ENCODE results near the gene C16orf46.

Gene C16orf46

GRCh38 chr16:81080233-81080632, 3.2 kb upstream of the C16orf46 start:
- no peaks in the 10 kb centered on the region for H3K9me3 ChIP-seq (ENCODE audit: control insufficient read depth, insufficient read depth, low read length)
- no peaks in the 10 kb centered on the region for H4K20me1 ChIP-seq (ENCODE audit: control insufficient read depth, insufficient read depth, low read depth, low read length)
- H3K27me3 ChIP-seq (ENCODE audit: control insufficient read depth, low read length): no peaks in the 10 kb centered on the region
- peaks cover 10% of the 10 kb centered on the region for H3K36me3 ChIP-seq (ENCODE audit: control insufficient read depth, low read length)
- 0 out of 2 replicates have a peak, but pooled peaks cover 3% of the 10 kb centered on the region for H3F3A ChIP-seq (ENCODE audit: control insufficient read depth, insufficient read depth)
- H3K27ac ChIP-seq (ENCODE audit: low read depth, low read length): no peak overlapping the region
- no peak overlapping the region for H3K4me2 ChIP-seq (ENCODE audit: low read length)
- peaks cover 17% of the 10 kb centered on the region for H3K4me1 ChIP-seq (ENCODE audit: control insufficient read depth, low read length)
- no peaks in the 10 kb centered on the region for H3K9me2 ChIP-seq (replicated peaks; ENCODE audit: control insufficient read depth, low read length)
- TF ChIP-seq EZH2phosphoT487 (IDR thresholded peaks at IDR 0.05; ENCODE audit: borderline replicate concordance, low read length): no peak
- H3K79me2 ChIP-seq (ENCODE audit: control insufficient read depth, low read length): no peaks in the 10 kb centered on the region
- H3K4me3 ChIP-seq (ENCODE audit: low read length): no peak overlapping the region

GRCh38 chr16:81076566-81077075, 417 bp downstream of the C16orf46 start:
- H3F3A ChIP-seq (ENCODE audit: control insufficient read depth, insufficient read depth): 0 out of 2 replicates have a peak, but pooled peaks cover 3% of the 10 kb centered on the region
- peak overlapping the region; percentile 100 for H3K4me2 ChIP-seq (ENCODE audit: low read length)
- H3K9me2 ChIP-seq (replicated peaks; ENCODE audit: control insufficient read depth, low read length): no peaks in the 10 kb centered on the region
- H3K9me3 ChIP-seq (ENCODE audit: control insufficient read depth, insufficient read depth, low read length): no peaks in the 10 kb centered on the region
- peak overlapping the region; percentile 61 for H3K27ac ChIP-seq (ENCODE audit: low read depth, low read length)
- no peaks in the 10 kb centered on the region for H3K79me2 ChIP-seq (ENCODE audit: control insufficient read depth, low read length)
- peaks cover 1% of the 10 kb centered on the region for H3K36me3 ChIP-seq (ENCODE audit: control insufficient read depth, low read length)
- peak overlapping the region; percentile 81 for H3K4me3 ChIP-seq (ENCODE audit: low read length)
- H3K4me1 ChIP-seq (ENCODE audit: control insufficient read depth, low read length): peaks cover 17% of the 10 kb centered on the region
- no peaks in the 10 kb centered on the region for H4K20me1 ChIP-seq (ENCODE audit: control insufficient read depth, insufficient read depth, low read depth, low read length)
- peaks cover 3% of the 10 kb centered on the region; the same call in 1 of the 2 replicates for H3K27me3 ChIP-seq (ENCODE audit: control insufficient read depth, low read length)
- no peak for TF ChIP-seq EZH2phosphoT487 (IDR thresholded peaks at IDR 0.05; ENCODE audit: borderline replicate concordance, low read length)

- H3K4me3 ChIP-seq (ENCODE audit: low read length): no peak overlapping the region
- H3K9me2 ChIP-seq (replicated peaks; ENCODE audit: control insufficient read depth, low read length): no peaks in the 10 kb centered on the region
- peaks cover 5% of the 10 kb centered on the region; the same call in 1 of the 2 replicates for H3K27me3 ChIP-seq (ENCODE audit: control insufficient read depth, low read length)
- no peak for TF ChIP-seq CTCF (IDR thresholded peaks at IDR 0.05; ENCODE audit: low read depth, low read length, poor library complexity, severe bottlenecking)
- TF ChIP-seq EZH2phosphoT487 (IDR thresholded peaks at IDR 0.05; ENCODE audit: borderline replicate concordance, low read length): no peak
- peaks cover 17% of the 10 kb centered on the region for H3K4me1 ChIP-seq (ENCODE audit: control insufficient read depth, low read length)
- no peaks in the 10 kb centered on the region for H4K20me1 ChIP-seq (ENCODE audit: control insufficient read depth, insufficient read depth, low read depth, low read length)
- H3K9me3 ChIP-seq (ENCODE audit: control insufficient read depth, insufficient read depth, low read length): no peaks in the 10 kb centered on the region
- no peaks in the 10 kb centered on the region for H3K36me3 ChIP-seq (ENCODE audit: control insufficient read depth, low read length)
- no peaks in the 10 kb centered on the region for H3K79me2 ChIP-seq (ENCODE audit: control insufficient read depth, low read length)
- H3K27ac ChIP-seq (ENCODE audit: low read depth, low read length): no peak overlapping the region
- no peak overlapping the region for H3K4me2 ChIP-seq (ENCODE audit: low read length)
- H3F3A ChIP-seq (ENCODE audit: control insufficient read depth, insufficient read depth): 0 out of 2 replicates have a peak, but pooled peaks cover 3% of the 10 kb centered on the region
These were observed 3.3 kb downstream of the C16orf46 start for GRCh38 chr16:81073560-81074330.

- Histone ChIP-seq H4K20me1 (ENCODE audit: control insufficient read depth, insufficient read depth, low read depth, low read length) (no peaks in the 10 kb centered on the region), H3K27ac (ENCODE audit: low read depth, low read length) (no peak overlapping the region), H3F3A (ENCODE audit: control insufficient read depth, insufficient read depth) (no peaks in the 10 kb centered on the region), H3K4me2 (ENCODE audit: low read length) (no peak overlapping the region), H3K79me2 (ENCODE audit: control insufficient read depth, low read length) (no peaks in the 10 kb centered on the region), H3K4me3 (ENCODE audit: low read length) (no peak overlapping the region), H3K27me3 (ENCODE audit: control insufficient read depth, low read length) (peaks cover 10% of the 10 kb centered on the region), H3K9me3 (ENCODE audit: control insufficient read depth, insufficient read depth, low read length) (no peaks in the 10 kb centered on the region), H3K9me2 (replicated peaks; ENCODE audit: control insufficient read depth, low read length) (no peaks in the 10 kb centered on the region), H3K36me3 (ENCODE audit: control insufficient read depth, low read length) (no peaks in the 10 kb centered on the region), H3K4me1 (ENCODE audit: control insufficient read depth, low read length) (peaks cover 9% of the 10 kb centered on the region)
- no peak for TF ChIP-seq CTCF (IDR thresholded peaks at IDR 0.05; ENCODE audit: low read depth, low read length, poor library complexity, severe bottlenecking)
- TF ChIP-seq EZH2phosphoT487 (IDR thresholded peaks at IDR 0.05; ENCODE audit: borderline replicate concordance, low read length): no peak
These were observed 5.2 kb downstream of the C16orf46 start for GRCh38 chr16:81071805-81072204.

Measured in DOHH2 (cell line).